Measurements from ENCODE around the gene MYOF.

DNA sequence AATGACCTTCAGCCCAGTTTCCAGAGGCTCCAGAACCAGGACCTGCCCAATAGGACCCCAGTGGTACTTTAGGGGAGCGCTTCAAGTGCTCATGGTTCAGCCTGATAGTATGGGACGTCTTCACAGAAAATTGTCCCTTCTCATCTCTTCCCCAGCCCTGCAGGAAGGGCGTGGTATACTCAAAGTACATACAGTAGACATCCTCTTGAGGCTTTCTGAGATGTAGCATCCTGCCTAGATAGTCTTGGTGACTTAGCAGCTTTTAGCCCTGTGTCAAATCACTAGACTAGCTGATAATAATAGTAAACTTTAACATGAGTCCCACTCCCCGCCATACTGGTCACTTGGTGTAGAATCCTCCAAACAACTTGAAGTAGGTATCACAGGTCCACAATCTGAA, 215.3 kb downstream of the MYOF start:
- TF ChIP-seq POLR2A (IDR thresholded peaks at IDR 0.05; ENCODE audit: low read depth, low read length) (no peak), SPI1 (IDR thresholded peaks at IDR 0.05; ENCODE audit: low read depth, low read length) (no peak), TAF1 (IDR thresholded peaks at IDR 0.05; ENCODE audit: low read depth, low read length) (no peak), POLR2AphosphoS5 (IDR thresholded peaks at IDR 0.05; ENCODE audit: low read depth, low read length) (no peak), PAX5 (IDR thresholded peaks at IDR 0.05; ENCODE audit: insufficient read depth, low read length, severe bottlenecking) (no peak)
